Amniotic stem cell (primary cell): ENCODE data around the gene ARHGEF16.

ENCODE experiments used
- DNase-seq: peaks from one replicate; lab custom pipeline; 2025; lab: John Stamatoyannopoulos, UW

The ARHGEF16 gene

DNA sequence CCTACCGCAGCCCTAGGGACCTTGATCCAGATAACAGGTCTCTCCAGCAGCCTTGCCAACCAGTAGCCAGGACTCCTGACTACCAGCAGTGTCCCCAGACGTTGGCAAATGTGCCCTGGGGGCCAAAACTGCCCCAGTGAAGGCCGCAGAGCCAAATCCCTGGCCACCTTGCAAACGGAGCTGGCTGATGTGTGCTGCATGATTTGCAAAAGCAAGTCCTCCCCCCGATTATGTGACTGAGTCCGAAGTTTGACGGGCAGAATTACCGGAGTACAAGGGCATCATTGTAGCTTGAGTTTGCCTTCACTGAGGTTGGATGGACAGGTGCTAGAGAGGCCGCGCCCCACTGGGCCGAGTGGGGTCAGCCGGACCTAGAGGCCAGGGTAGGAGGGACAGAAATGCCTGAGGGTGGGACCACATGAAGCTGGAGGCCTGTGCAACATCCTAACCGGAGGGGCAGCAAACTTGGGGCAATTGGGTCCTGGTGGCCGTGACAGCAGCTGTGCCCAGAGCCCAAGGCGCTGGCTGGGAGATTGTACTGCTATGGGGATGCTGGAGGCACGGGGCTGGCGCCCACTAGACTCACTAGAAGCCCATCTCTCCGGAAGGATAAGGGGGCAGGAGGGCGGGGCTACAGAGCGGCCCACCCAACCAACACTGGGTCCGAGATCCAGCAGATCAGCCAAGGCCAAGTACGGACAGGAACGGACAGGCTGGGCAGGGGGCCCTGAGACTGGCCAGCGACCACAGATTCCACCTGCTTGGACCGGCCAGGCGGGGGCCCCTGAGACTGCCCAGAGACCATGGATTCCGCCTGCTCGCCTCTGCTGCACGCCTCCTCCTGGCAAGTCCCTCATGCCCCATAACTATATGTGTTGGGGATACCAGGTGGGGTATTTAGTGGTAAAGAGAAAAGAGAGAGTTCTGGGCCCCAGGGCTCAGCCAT, 2.8 kb downstream of the ARHGEF16 start:
- no peak for DNase-seq

DNA sequence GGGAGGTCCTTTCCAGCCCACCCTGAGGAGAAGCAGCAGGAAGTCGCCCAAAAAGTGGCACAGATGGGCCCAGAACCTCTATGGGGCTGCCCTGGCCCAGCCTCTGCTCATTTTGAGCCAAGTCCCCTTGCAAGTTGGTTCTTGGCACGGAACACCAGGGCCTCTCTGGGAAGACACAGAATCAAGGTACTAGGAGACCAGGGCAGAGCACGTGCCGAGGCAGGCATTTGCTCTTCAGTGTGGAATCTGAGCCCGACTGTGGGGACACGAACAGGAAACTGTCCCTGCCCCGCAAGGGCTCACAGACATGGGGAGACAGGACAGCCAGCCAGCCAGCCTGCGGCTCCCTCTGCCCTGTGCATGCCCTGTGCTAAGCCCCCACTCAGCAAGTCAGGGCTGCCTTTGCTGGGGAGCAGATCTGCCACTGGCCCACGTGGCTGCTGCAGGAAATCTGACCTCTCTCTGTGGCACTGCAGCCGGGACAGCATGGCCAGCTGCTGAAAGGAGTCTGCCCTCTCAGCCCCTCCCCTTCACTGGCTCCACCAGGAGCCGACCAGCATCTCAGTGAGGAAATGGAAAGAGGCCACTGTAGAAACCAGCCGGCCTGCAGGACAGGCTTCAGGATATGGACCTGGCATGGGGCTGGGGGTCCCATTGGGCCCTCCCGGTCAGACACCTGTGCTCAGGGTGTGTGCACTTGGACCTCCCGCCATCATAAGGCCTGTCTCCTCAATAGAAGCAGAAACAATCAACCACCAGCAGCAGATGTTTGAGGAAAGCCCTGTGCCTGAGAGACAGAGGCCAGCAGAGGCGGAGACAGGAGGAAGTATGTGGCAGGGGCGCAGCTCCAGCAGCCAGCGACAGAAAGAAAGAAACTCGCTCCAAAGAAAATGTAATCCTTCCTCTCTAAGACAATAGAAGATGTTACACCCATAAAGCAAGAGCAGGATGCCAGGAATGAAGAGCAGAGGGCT, 3.7 kb downstream of the ARHGEF16 start:
- no peak for DNase-seq

DNA sequence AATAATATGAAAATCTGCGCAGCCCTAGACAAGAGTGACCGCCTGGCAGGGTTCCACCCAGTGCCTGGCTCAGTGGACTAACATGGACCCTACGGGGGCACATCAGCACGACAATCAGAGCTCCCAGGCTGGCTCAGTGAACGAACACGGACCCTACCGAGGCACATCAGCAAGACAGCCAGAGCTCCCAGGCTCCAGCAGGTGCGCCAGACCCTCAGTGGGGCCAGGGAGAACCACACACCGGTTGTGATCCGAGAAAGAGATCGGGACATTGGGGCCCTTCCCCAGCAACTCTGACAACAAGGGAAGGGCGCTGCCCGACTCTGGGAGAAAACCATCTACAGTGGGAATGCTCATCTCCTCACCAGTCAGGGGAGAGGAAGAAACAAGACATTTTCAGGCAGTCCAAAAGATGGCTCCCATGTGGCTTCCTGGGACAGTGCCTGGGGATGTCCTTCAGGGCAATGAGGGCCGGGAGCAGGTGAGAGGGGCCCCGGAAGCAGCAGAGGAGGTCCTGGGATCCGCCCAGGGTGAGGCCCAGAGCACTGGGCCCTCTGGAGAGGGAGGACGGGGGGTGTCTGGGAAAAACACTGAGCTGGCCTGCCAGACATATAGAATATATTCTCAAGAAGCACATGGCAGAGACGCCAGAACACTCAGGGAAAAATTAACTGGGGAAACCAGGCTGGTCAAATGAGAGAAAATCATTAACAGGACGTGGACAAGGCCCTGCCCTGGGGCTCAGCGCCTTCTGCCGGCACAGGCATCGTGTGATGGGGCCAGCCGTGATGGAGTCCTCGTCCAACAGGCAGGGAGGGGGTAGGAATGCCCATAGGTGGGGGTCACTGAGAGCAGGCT, 4.8 kb downstream of the ARHGEF16 start:
- DNase-seq: no peak

DNA sequence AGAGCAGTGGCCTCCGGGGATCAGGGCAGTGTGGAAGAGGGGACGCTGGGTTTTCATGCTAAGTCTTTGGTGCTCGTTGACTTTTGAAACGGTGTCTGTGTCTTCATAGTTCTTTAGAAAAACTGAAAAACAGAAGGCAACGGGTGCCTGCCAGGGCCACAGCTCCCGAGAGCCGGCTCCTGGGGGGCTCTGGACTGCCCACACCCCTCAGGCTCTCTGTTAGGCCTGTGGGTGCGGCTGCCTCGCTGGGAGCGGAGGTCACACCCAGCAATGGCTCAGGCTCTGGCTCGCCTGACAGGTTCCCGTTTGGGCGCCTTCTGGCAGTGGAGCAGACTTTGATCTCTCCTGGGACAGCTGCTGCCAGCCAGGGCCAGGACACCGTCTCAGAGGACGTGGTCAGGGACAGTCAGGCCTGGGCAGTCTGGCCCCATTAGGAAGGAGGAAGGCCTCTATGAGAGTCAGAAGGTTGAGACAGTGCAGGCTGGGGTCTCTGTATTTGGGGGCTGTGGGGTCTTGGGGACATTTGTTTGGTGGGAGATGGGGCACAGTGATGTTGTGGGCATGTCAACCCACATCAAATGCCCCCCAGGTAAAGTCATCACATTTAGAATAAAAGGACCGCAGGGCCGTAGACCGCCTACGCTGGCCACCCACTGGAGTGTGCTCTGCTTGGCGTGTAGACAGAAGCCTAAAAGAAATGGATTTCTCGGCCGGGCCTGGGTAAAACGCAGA, 5.6 kb downstream of the ARHGEF16 start:
- DNase-seq: no peak

DNA sequence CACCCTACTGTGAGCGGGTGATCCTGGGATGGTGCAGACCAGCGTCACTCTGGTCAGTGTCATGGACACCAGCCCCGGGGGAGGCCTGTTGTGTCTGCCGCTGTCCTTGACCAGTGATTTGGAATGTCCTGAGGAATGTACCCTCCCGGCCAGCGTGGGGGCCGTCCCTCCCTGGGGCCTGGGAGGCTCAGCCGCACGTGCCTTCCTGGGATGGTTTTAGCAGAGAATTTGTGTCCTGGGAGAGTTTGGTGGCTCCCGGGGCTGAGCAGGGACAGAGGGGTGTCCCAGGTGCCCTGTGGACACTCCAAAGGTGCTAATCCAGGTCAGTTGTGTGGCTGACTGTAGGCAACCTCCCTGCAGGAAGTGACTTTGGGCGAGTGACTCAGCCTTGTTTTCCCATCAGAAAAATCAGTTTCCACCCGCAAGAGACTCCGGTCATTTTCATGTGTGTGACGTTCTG, 6.2 kb downstream of the ARHGEF16 start:
- DNase-seq: no peak

DNA sequence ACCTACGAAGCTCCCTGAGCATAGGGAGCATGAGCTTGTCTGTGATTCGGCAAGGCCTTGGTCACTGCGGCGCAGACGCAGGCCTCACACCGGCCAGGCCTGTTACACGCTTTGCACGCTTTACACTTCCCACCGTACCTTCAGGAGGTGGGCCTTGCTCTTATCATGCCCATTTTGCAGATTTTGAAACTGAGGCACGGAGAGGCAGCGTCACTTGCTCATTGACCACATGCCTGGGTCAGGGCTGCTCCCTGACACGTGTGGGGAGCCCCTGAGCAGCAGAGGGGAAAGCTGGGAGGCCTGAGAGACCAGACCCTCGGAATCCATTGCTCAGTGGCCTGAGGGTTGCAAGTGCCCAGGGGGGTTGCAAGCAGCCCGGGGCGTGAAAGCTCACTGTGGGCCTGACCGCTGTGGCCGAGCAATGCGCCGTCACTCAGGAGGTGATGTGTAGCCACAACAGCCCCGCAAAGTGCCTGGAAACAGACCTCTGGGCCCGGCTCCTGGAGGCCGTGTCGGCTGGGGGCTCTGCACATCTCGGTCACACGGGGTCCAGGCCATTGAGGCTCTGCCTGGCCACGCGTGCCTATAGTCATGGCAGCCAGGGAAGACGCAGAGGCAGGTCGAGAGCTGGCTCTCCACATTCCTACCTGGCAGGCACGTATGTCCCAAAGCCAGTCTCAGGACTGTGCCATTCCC, 6.9 kb downstream of the ARHGEF16 start:
- DNase-seq: no peak

DNA sequence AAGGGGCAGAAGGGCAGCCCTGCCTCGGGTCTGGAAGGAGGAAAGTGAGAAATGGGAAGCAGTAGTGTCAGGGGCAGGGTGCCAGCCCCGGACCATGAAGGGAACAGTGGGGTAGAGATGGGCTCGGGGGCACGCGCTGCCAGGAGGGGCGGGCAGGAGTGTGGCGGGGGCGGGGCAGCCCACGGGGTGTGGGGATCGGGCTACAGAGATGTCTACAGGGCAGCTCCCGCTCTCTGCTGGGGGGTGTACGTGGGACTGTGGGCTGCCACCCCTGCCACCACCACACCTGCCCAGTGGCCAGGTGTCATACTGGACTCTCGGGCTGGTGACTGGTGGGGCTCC, 7.4 kb downstream of the ARHGEF16 start:
- DNase-seq: no peak

DNA sequence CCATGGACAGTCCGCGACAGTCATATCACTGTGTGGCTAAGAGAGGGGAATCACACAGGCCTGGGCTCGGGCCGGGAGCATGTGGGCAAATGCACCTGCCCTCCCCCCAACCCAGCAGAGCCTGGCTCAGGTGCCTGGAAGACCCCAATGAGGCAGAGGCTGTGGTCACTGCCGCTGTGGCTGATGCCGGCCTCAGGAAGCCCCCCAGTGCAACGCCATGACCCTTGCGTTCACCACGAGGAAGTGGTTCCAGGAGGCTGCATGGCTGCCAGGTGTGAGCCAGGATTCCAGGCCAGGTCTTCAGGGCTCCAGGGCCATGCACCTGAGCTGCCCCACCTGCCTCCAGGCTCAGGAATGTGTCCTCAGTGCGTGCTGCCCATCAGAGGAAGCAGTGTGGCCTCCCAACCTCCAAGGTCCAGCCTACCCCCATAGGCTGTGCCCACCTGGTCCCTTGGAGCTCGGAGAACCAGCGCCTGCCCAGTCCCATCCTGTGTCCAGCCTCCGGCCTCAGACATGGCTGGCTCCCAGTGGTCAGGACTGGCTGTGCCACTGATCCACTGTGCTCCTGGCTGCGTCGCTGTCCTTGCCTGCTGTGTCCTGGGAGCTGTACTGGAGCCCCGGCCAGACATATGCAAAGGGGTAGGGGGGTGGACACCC, 8.0 kb downstream of the ARHGEF16 start:
- DNase-seq: no peak

DNA sequence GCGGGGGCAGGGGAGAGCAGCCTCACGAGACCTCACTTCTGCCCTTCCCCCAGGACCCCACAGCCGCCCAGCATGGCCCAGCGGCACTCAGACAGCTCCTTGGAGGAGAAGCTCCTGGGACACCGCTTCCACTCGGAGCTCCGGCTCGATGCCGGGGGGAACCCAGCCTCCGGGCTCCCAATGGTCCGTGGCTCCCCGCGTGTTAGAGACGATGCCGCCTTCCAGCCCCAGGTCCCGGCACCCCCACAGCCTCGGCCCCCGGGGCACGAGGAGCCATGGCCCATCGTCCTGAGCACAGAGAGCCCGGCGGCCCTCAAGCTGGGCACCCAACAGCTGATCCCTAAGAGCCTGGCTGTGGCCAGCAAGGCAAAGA, 8.5 kb downstream of the ARHGEF16 start:
- no peak for DNase-seq

DNA sequence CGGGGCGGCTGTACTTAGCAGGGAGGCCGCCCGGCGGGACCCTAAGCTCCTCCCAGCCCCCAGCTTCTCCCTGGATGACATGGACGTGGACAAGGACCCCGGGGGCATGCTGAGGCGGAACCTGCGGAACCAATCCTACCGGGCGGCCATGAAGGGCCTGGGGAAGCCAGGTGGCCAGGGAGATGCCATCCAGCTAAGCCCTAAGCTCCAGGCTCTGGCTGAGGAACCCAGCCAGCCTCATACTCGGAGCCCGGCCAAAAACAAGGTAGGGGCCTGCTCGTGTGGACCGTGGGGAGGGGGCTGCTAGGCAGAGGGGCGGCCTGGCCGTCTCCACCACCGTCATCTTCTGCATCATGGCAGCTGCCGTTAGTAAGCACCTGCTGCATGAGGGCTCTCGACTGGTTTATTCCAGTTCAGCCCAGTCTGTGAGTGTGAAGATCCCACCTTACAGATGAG, 9.0 kb downstream of the ARHGEF16 start:
- no peak for DNase-seq

DNA sequence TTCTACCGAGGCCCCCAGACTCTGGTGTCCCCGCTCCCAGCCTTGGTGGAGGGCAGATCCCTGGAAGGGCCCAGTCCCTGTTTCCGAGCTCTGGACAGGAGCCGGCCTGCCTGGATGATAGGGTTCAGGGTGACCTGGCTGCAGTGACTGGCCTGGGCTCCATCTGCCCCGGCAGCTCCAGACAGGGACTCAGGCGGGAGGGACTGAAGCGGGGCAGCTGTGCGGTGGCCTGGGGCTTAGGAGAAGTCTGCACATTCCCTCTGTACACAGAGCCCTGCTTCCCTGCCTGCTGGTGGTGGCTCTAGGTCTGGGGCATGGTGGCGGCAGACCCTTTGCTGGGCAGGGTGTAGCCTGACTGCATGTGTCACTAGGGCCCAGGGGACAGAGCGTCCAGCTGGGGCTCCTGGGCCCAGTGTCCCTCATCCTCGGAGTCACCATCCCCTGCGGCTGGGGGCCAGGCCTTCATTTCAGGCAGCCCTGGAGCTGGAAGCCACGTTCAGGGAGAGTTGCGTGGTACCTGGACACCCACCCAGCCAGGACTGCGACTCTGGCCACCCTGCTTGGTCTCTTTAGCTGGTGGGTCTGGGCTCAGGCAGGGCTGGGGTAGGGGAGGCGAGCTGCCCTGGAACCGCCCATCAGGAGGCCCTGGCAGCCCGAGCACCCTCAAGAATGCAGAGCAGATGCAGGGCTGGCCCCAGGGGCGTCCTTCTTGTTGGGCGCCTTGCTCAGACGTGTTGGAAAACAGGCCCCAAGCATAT, 9.6 kb downstream of the ARHGEF16 start:
- no peak for DNase-seq

DNA sequence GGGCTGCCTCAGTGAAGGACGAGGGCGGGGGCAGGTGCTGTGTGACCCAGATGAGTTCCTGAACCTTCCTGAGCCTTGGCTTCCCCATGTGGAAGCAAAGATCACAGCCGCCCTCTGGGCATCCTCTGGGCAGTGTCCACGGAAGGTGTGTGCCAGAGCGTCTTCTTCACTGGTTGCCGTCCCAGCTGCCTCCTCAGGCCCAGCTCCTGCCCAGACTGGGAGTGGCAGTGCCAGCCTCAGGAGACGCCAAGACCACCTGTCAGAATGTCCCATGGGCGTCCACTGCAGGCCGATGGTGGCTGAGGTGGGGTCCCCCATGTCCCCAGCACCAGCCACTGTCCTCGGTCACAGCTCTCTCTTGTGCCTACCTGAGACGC, 10.2 kb downstream of the ARHGEF16 start:
- no peak for DNase-seq

DNA sequence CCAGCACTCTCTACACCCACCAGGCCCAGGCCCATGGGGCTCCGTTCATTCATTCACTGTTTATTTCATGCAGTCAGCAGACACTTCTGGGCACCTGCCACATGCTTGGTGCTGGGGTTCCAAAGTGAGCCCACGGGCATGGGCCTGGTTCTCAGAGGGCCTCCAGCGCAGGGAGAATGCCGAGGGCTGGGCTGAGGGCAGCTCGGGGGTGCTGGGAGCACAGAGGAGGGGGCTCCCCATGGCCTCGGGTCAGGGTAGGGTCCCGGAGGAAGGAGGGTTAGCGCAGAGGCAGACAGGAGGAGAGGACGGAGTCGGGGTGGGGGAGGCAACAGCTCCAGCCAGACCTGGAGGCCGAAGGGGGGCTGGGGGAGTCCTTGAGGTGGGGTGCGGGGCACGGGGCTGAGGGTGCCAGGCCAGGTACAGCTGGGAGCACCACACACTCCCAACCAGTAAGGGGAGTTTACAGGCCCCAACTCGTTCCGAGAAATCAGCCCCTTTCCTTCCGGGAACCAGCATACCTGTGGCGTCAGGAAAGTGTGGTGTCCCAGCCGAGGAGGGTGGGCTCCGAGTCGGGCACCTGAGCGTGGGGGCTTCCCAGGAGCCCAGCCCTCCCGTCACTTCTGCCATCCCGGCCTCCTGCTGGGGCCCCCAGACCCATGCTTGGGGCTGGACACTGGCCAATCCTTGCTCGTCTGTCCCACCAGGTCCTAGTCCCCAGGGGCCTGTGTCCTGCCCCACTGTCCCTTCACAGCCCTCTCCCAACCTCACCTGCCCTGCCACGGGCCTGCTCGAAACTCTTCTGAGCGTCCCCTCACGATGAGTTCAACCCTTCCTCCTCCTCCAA, 10.8 kb downstream of the ARHGEF16 start:
- no peak for DNase-seq

DNA sequence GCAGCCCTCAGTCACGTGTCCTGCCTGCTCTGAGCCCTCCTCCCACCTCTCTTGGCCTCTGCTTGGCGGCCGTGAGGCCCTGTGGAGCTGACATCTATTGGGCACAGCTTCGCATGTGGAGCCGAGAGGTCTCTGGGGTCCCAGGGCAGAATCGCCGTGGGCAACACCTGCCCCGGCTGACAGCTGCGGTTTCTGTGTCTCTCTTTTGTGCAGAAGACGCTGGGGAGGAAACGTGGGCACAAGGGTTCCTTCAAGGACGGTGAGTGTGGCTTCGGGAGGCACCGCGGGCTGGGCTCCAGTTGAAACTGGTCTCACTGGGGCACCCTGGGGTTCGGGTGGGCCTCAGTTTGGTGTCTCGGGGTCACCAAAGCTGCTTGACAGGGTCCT, 11.5 kb downstream of the ARHGEF16 start:
- DNase-seq: no peak

DNA sequence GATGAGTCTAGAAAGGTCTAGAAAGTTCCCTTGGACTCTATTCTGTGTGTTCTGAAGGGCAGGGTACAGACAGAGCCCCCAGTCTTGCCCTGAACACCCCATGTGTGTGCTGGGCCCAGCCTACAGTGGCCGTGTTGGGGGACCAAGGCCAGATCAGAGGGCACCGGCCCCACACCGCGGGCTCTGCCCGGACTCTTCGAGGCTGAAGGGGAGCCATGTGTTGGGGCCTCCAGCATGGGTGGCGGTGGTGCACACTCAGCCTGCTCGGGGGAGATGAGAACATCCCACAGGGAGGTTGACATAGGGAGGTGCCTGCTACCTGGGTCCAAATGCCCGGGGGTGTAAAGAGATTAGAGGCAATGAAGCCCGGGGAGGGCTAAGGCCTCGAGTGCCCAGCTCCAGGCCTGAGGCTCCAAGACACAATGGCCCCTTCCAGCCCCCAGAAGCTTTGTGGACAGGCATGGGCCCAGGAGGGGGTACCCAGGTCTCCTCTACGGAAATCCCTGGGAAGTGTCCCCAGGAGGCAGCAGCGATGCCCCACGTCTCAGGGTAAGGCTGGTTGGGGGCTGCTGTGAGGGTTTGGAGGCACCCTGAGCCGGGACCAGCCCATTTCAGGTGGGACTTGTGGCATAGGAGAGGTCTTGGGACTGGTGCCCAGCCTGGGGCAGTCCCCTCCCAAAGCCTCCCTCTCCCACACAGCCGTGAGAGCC, 12.1 kb downstream of the ARHGEF16 start:
- DNase-seq: no peak

DNA sequence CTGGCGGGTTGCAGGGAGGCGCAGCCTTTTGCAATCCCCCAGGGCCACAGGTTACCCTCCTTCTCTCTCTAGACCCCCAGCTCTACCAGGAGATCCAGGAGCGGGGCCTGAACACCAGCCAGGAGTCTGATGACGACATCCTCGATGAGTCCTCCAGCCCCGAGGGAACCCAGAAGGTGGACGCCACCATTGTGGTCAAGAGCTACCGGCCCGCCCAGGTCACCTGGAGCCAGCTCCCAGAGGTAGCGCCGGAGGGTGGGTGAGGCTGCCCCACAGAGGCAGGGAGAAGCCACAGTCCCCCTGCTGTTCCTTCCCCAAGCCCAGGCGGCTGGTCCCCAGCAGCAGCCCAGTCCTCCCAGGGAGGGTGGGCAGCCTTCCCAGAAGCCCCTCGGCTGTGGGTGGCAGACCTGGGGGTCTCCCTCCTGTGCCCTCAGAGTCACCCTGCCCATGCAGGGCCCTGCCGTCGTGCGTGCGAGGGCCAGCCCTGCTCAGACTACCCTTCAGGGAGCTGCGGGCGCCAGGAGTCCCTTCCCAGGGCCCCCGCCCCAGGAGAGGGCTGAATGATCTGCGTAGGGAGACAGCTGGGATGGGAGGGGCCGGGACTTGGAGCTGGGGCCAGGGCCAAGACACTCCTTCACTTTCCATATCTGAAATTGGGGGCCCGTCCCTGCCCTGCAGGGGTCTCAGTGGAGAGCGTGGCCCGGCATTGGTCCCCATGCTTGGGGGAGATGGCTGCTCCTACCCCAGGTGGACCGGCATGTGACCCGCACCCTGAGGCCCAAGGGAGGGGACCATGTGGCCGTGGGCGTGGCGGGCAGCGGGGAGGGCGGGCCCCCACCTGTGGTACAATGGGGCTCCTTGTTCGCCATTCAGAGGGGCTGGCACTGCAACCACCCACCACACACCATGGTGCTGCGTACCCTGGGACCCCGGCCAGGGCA, 12.9 kb downstream of the ARHGEF16 start:
- DNase-seq: no peak
